PC-3 (cell line): ENCODE results near the gene RAB11FIP4.

ENCODE experiments used
- EZH2phosphoT487 ChIP-seq: fragments of 300-600 bp; sonication (generic); IDR thresholded peaks from 2 replicates; pipeline ENCODE4 v1.6.1; 2018; ENCODE audit warnings: mild to moderate bottlenecking, antibody characterized with exemption, low read length, borderline replicate concordance
- TF ChIP-seq, protein P1 (sequence below): fragments of 300-600 bp; sonication (generic); conservative IDR thresholded peaks from 2 replicates; pipeline ENCODE4 v1.5.1; 2017; ENCODE audit warnings: antibody characterized with exemption, low read depth, mild to moderate bottlenecking, low read length

DNA sequence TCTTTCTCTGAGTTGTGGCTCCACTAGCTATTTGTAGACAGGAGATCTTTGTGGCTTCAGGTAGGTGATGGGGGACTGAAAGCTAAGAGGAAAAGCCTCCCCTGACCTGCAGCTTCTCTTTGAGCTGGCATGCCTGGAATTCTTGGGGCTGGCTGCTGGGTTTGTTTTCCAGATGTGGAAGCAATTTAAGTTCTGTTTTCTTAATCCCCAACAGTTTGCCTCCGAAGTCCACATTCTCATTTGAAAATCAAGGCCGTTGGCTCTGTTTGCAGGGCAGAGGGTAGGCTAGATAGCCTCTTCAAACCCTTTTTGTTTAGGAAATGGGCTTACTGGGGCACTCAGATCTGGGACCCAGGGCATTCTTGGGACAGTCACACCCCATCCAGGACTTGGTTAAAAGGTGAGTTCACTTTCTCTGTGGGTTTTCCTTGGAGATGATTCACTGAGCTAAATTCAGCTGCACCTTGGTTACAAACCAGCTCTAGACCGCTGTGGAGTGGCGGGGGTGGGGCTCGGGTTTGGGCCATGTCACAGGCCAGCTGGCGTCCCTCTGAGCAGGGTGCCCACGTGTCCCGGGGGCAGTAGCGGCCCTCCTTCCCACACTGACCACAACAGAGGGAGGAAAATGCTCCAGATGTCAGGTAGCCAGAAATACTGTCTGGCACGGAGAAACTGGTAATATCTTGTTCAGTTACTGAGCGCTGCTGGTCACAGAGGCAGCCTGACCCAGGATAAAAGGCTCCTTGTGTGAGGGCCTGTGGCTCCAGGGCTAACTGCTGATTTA is 108.5 kb downstream of the RAB11FIP4 start:
- TF ChIP-seq, protein P1, sequence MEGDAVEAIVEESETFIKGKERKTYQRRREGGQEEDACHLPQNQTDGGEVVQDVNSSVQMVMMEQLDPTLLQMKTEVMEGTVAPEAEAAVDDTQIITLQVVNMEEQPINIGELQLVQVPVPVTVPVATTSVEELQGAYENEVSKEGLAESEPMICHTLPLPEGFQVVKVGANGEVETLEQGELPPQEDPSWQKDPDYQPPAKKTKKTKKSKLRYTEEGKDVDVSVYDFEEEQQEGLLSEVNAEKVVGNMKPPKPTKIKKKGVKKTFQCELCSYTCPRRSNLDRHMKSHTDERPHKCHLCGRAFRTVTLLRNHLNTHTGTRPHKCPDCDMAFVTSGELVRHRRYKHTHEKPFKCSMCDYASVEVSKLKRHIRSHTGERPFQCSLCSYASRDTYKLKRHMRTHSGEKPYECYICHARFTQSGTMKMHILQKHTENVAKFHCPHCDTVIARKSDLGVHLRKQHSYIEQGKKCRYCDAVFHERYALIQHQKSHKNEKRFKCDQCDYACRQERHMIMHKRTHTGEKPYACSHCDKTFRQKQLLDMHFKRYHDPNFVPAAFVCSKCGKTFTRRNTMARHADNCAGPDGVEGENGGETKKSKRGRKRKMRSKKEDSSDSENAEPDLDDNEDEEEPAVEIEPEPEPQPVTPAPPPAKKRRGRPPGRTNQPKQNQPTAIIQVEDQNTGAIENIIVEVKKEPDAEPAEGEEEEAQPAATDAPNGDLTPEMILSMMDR = no peak
- no peak for TF ChIP-seq EZH2phosphoT487
